T-helper 1 cell treated with Interleukin-12 subunit alpha and Interleukin-12 subunit beta and Interleukin-4 antibody, amounts not matched to agents 30 μg/mL and 1 μg/mL, for 36 hours (primary cell): ENCODE measurements around the gene P2RY8.
"Not testable (repeated sequence)": the region's sequence is repeated elsewhere in the genome, so short reads cannot be mapped to it uniquely, and the experiment has no call there.

Experiments used
- H3K27ac Mint-ChIP-seq: one replicate; pipeline ENCODE4 v1.8.0; 2021; ENCODE audit warnings: mild to moderate bottlenecking, mixed read lengths
- H3K27me3 Mint-ChIP-seq: one replicate; pipeline ENCODE4 v1.8.0; 2021; ENCODE audit warnings: low read depth, mixed read lengths
- H3K36me3 Mint-ChIP-seq: one replicate; pipeline ENCODE4 v1.8.0; 2021; ENCODE audit warnings: low read depth, mixed read lengths
- H3K4me1 Mint-ChIP-seq: one replicate; pipeline ENCODE4 v1.8.0; 2021; ENCODE audit warnings: low read depth, mixed read lengths
- H3K4me3 Mint-ChIP-seq: one replicate; pipeline ENCODE4 v1.8.0; 2021; ENCODE audit warnings: mild to moderate bottlenecking, moderate library complexity, mixed read lengths
- H3K9me3 Mint-ChIP-seq: one replicate; pipeline ENCODE4 v1.8.0; 2021; ENCODE audit warnings: mixed read lengths

Gene P2RY8

GRCh38 chrX:1448573-1449001 lies 88.4 kb downstream of the P2RY8 start:
- not testable (repeated sequence) for H3K27ac Mint-ChIP-seq, H3K4me1 Mint-ChIP-seq, H3K27me3 Mint-ChIP-seq, H3K4me3 Mint-ChIP-seq
- Mint-ChIP-seq H3K9me3 (peaks cover 59% of the 10 kb centered on the region), H3K36me3 (peaks cover 60% of the 10 kb centered on the region)

DNA sequence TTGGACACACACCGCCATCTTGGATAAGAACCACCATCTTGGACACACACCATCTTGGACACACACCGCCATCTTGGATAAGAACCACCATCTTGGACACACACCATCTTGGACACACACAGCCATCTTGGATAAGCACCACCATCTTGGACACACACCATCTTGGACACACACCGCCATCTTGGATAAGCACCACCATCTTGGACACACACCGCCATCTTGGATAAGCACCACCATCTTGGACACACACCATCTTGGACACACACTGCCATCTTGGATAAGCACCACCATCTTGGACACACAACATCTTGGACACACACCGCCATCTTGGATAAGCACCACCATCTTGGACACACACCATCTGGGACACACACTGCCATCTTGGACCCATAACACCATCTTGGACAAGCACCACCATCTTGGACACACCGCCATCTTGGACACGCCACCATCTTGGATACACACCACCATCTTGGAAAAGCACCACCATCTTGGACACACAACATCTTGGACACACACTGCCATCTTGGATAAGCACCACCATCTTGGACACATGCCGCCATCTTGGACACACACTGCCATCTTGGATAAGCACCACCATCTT lies 88.9 kb downstream of the P2RY8 start:
- not testable (repeated sequence) for H3K27me3 Mint-ChIP-seq, H3K4me1 Mint-ChIP-seq, H3K4me3 Mint-ChIP-seq
- H3K27ac Mint-ChIP-seq: peak overlapping the region; percentile 62
- peaks cover 62% of the 10 kb centered on the region for H3K9me3 Mint-ChIP-seq
- peaks cover 63% of the 10 kb centered on the region for H3K36me3 Mint-ChIP-seq

DNA sequence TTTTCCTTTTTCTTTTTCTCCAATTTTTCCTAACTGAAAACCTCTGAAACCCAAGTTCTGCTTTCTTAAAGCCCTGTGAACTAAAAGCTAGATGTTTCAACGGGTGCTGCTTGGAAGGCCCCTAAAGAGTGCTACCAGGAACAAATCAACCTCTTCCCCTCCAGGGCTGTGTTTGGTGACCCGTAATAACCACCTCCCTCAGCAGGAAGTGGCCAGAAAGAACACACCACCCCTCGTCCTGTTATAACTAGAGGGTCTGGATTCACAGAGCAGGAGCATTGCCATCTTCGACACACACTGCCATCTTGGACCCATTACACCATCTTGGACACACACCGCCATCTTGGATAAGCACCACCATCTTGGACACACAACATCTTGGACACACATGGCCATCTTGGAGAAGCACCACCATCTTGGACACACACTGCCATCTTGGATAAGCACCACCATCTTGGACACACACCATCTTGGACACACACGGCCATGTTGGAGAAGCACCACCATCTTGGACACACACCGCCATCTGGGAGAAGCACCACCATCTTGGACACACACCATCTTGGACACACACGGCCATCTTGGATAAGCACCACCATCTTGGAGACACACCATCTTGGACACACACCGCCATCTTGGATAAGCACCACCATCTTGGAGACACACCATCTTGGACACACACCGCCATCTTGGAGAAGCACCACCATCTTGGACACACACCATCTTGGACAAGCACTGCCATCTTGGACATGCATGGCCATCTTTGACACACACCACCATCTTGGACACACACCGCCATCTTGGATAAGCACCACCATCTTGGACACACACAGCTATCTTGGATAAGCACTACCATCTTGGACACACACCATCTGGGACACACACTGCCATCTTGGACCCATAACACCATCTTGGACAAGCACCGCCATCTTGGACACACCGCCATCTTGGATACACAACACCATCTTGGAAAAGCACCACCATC lies 89.7 kb downstream of the P2RY8 start:
- peaks cover 66% of the 10 kb centered on the region for H3K9me3 Mint-ChIP-seq
- H3K4me1 Mint-ChIP-seq: not testable (repeated sequence)
- H3K36me3 Mint-ChIP-seq: peaks cover 70% of the 10 kb centered on the region

DNA sequence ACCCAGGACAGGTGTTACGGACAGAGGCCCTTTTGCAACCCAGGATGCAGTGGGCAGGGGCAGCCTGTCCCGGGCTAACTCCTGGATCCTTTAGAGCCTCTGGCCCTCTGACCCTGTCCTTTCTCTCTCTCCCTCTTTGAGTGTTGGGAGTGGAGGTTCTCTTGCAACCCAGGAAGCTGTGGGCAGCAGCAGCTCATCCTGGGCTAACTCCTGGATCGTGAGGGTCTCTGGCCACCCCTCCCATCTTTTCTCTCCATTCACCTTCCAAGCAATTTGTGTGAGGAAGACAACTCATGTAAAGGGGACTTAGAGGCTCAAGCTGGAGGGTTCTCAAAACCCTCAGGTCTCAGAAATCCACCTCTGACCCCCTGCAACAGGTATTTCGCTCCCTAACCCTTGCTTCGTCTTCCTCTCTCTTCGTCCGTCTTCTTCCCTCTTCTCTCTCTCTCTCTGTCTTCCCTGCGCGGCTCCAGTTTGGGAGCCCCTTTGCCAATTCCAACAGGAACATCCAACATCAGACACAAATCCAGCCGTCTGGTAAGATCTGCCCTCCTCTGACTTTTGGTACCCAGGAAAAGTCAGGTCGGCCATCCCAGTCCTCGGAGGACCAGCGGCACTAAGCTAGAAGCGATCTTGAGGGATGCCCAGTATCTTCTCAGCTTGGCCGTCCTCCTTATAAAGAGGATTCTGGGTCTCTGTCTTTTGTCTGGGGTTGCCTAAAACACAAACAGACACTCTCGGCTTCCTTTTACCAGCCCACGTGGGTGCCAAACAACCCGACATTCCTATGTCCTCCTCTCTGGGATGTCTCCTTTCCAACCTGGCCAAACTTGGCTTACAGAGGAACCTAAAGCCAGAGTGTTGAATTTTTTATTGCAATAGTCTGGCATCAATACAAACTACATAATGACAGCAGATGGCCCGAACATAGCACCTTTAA lies 92.2 kb downstream of the P2RY8 start:
- Mint-ChIP-seq H3K27ac (no peak overlapping the region), H3K27me3 (no peaks in the 10 kb centered on the region), H3K4me1 (peaks cover 5% of the 10 kb centered on the region), H3K36me3 (peaks cover 73% of the 10 kb centered on the region), H3K9me3 (peaks cover 62% of the 10 kb centered on the region), H3K4me3 (no peak overlapping the region)

More for the DNA sequence above, 89.7 kb downstream of the P2RY8 start:
- not testable (repeated sequence) for H3K27me3 Mint-ChIP-seq, H3K4me3 Mint-ChIP-seq
- peak overlapping the region; percentile 62 for H3K27ac Mint-ChIP-seq

DNA sequence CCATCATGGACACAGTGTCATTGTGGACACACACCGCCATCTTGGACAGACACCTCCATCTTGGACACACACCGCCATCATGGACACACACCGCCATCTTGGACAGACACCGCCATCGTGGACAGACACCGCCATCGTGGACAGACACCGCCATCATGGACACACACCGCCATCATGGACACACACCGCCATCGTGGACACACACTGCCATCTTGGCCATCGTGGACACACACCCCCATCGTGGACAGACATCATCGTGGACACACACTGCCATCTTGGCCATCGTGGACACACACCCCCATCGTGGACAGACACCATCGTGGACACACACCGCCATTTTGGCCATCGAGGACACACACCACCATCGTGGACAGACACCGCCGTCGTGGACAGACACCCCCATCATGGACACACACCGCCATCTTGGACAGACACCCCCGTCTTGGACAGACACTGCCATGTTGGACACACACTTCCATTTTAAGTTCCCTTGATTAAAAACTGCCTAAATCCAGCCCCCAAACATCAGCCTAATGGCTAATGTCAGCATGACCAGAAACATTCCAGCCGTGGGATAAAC lies 93.4 kb downstream of the P2RY8 start:
- Mint-ChIP-seq H3K27ac (no peak overlapping the region), H3K36me3 (peaks cover 66% of the 10 kb centered on the region), H3K9me3 (peaks cover 50% of the 10 kb centered on the region), H3K4me1 (peaks cover 3% of the 10 kb centered on the region), H3K27me3 (no peaks in the 10 kb centered on the region), H3K4me3 (no peak overlapping the region)

DNA sequence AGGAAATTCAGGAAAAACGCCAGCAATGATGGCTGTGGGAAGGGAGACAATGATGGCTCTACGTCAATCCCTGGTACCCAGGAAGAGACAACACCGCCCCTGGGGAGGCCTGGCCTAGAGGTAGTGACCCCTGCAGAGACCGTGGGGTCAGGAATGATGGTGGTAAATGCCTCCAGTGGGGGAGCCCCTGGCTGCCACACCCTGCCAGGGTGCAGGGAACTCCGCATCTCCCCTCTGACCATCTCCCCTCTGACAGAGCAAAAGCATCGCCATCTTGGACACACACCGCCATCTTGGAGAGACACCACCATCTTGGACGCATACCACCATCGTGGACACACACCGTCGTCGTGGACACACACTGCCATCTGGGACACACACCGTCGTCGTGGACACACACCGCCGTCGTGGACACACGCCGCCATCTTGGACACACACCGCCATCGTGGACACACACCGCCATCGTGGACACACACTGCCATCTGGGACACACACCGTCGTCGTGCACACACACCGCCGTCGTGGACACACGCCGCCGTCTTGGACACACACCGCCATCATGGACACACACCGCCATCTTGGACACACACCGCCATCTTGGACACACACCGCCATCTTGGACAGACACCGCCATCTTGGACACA lies 94.1 kb downstream of the P2RY8 start:
- Mint-ChIP-seq H3K9me3 (peaks cover 42% of the 10 kb centered on the region), H3K27me3 (no peaks in the 10 kb centered on the region), H3K27ac (no peak overlapping the region), H3K36me3 (peaks cover 63% of the 10 kb centered on the region), H3K4me3 (no peak overlapping the region), H3K4me1 (no peaks in the 10 kb centered on the region)

- no peaks in the 10 kb centered on the region for H3K4me1 Mint-ChIP-seq
- H3K4me3 Mint-ChIP-seq: no peak overlapping the region
- H3K27ac Mint-ChIP-seq: no peak overlapping the region
- H3K36me3 Mint-ChIP-seq: peaks cover 64% of the 10 kb centered on the region
- peaks cover 35% of the 10 kb centered on the region for H3K9me3 Mint-ChIP-seq
- no peaks in the 10 kb centered on the region for H3K27me3 Mint-ChIP-seq
Observed at GRCh38 chrX:1442016-1442665, 94.8 kb downstream of the P2RY8 start.

DNA sequence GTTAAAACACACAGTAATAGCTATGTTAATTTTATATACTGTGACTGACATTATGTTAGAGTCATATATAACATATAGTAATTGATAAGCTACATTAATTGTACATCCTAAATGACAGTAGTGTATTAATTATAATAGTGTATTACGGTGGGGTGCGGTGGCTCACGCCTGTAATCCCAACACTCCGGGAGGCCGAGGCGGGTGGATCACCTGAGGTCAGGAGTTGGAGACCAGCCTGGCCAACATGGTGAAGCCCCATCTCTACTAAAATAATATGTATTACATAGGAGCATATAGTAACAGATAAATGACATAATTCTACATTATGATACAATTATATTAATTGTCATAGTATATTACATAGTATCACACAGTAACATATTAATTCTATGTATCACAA lies 96.5 kb downstream of the P2RY8 start:
- peaks cover 25% of the 10 kb centered on the region for H3K9me3 Mint-ChIP-seq
- no peaks in the 10 kb centered on the region for H3K4me1 Mint-ChIP-seq
- no peak overlapping the region for H3K27ac Mint-ChIP-seq
- peaks cover 64% of the 10 kb centered on the region for H3K36me3 Mint-ChIP-seq
- no peak overlapping the region for H3K4me3 Mint-ChIP-seq
- no peaks in the 10 kb centered on the region for H3K27me3 Mint-ChIP-seq

DNA sequence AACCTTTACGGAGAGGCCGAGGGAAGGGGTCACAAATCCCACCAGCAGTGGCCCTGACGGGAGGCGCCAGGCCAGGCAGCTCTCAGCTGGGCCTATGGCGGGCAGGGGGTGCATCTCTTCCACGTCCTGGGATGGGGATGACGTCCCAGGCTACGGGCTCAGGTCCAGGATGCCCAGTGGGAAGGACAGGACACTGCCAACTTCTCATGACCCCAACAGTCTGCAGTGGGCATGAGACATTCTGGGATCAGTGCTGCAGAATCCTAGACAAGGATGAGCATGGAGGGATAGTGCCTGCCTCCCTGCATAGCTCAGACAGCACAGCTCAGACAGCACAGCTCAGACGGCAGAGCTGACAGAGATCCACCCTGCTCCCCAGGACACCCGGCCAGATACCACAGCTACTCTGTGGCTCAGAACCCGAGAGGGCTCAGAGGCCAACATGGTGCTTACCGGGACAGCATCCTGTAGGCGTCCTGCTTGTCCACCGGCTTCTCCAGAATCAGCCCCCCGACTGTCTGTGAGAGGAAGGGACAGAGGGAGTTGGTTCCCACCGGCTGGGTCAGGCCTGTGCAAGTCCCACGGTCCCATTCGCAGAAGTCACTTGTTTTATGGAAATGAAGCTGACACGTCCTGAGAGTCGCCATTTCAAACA lies 101.6 kb downstream of the P2RY8 start:
- Mint-ChIP-seq H3K9me3 (no peaks in the 10 kb centered on the region), H3K27me3 (no peaks in the 10 kb centered on the region), H3K4me1 (no peaks in the 10 kb centered on the region), H3K36me3 (peaks cover 47% of the 10 kb centered on the region), H3K4me3 (no peak overlapping the region), H3K27ac (no peak overlapping the region)

DNA sequence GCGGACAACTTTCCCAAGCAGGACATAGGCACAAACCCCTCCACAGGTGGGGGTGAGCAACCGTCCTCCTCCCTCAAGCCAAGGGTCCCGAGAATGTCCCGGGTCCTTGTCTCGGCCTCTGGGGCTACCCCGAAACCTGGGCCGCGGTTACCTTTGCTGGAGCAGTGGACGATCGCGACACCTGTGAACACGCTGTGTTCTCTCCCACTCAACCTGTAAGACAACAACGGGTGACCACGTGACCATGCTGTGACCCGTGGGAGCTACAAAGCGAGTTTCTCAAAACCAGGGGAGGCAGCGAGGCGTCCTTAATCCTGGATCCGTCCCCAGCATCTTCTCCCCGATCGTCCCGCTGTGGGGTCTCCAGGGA lies 102.1 kb downstream of the P2RY8 start:
- Mint-ChIP-seq H3K36me3 (peaks cover 47% of the 10 kb centered on the region), H3K9me3 (no peaks in the 10 kb centered on the region), H3K27me3 (no peaks in the 10 kb centered on the region), H3K27ac (no peak overlapping the region), H3K4me3 (no peak overlapping the region), H3K4me1 (no peaks in the 10 kb centered on the region)

DNA sequence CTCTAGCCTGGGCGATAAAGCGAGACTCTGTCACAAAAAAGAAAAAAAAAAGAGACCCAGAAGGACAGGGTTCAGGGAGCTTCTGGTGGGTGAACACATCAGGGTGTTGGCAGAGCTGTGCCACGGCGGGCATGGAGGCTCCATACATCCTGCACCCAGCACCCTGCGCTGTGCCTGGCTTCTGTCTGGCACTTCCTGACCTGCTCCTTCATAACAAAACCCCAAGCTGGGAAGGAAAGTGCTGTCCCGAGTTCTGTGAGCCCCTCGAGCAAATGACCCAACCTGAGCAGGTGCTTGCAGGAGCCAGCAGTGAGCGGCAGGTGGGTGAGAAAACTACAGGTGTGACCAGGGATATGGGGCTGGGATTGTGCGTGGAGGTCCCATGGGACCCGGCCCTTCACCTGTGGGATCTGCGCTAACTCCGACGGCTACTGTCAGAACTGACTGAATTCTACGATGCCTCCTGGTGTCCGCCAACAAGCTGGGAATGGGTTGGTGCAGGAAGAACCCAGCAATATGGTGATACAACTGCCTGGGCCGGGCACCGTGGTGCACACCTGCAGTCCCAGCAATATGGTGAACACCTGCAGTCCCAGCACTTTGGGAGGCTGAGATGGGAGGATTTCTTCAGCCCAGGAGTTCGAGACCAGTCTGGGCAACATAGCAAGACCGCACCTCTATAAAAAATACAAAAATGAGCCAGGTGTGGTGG lies 103.2 kb downstream of the P2RY8 start:
- Mint-ChIP-seq H3K4me3 (no peak overlapping the region), H3K27me3 (no peaks in the 10 kb centered on the region), H3K27ac (no peak overlapping the region), H3K36me3 (peaks cover 44% of the 10 kb centered on the region), H3K9me3 (no peaks in the 10 kb centered on the region), H3K4me1 (no peaks in the 10 kb centered on the region)

DNA sequence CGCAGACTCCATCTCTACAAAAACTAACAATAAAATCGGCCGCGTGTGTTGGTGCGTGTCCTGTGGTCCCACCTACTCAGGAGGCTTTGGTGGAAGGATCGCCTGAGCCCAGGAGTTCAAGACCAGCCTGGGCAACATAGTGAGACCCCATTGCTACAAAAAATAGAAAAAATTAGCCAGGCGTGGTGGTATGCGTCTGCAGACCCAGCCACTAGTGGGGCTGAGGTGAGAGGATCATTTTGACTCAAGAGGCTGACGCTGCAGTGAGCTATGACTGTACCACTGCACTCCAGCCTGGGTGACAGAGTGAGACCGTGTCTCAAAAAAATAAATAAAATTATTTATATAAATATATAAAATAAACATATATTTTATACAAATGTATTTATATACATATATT lies 106.5 kb downstream of the P2RY8 start:
- Mint-ChIP-seq H3K4me3 (no peak overlapping the region), H3K4me1 (no peaks in the 10 kb centered on the region), H3K36me3 (peaks cover 36% of the 10 kb centered on the region), H3K9me3 (no peaks in the 10 kb centered on the region), H3K27me3 (no peaks in the 10 kb centered on the region), H3K27ac (no peak overlapping the region)
